ENCODE measurements around the gene SLC40A1. TPM values are rescaled to one million over a fixed set of nuclear protein-coding genes. Genes with fewer than 3 reads are reported as not detected.
A peak's percentile ranks its signal among the peaks of the same experiment; 100 is the strongest.

SLC40A1 gene
- total and polyA plus RNA-seq, 10 of the 15 experiments (the other 5 are each of a cell fraction or from before 2014, with no cell fraction given), result 0.01 to 0.38 (median 0.08) TPM; not detected in 7

DNA sequence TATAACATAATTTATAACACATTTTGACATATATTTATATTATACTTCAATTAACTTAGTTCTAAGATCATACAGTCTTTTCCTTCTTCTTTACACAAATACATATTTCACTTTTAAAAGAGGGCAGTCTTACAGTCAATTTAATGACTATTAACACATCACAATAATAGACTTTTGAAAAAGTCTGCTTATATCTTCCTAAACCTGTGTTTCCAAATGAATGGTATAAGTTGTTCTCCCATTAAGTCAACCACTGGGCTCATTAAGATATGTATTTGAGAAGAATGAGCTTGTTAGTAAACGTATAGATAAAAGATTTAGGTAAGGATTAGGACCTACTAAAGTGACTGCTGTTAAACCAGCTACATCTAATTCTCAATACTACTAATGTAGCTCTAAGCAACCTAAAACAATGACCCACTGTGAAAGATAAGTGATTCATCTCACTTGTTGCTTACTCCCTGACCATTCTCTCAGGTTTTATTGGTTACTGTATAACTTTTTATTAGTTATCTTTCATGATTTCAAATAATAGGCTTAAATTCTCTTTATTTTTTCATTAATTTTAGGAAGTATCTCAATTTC lies 27.0 kb downstream of the SLC40A1 start:
- no peaks in the 10 kb centered on the region for H3K9me3 ChIP-seq (replicated peaks; ENCODE audit: control insufficient read depth, insufficient read depth, low read length)
- ChIA-PET RAD21 (ENCODE audit: unreplicated experiment) (no interaction called here), SMC1A (ENCODE audit: uncharacterized antibody, unreplicated experiment) (no interaction called here), CTCF (interaction anchor here (0.7 kb wide), 1 partner anchor 75 kb away, joined by 3 read pairs; no protein-coding TSS in a partner anchor), POLR2A (no interaction called here)
- H3K27me3 ChIP-seq (replicated peaks in 1 of 2; ENCODE audit: control insufficient read depth in 2 of 2, insufficient read depth in 2 of 2, low read length in 1 of 2), result no peaks in the 10 kb centered on the region
- H4K20me1 ChIP-seq (ENCODE audit: control insufficient read depth, insufficient read depth), result no peaks in the 10 kb centered on the region
- H3K4me3 ChIP-seq, result no peak overlapping the region
- H3K4me1 ChIP-seq (ENCODE audit: control insufficient read depth, insufficient read depth, low read length), result no peaks in the 10 kb centered on the region
- H3K27ac ChIP-seq (ENCODE audit: control insufficient read depth, insufficient read depth), result no peak overlapping the region
- DNase-seq (ENCODE audit: low read depth, low spot score) (no peak), FAIRE-seq (no peak), ATAC-seq (0 out of 3 replicates have a peak, but pooled peaks have one; percentile 19)
- no peaks in the 10 kb centered on the region for H3K36me3 ChIP-seq (ENCODE audit: control insufficient read depth in 2 of 2, insufficient read depth in 2 of 2, low read length in 1 of 2)
- BruUV-seq (replicated peaks), result no TSS peak
- intact Hi-C loops (cut with micrococcal nuclease; ENCODE audit: unreplicated experiment), result no loop called here
- 0% methylated on average over 1 of the region's 1 CpG for WGBS (ENCODE audit: insufficient coverage, insufficient replicate concordance, low lambda C conversion rate, missing lambda C conversion rate)
- in situ Hi-C loops (cut with MboI), result no loop called here
- no peaks in the 10 kb centered on the region for H3K79me2 ChIP-seq (ENCODE audit: control insufficient read depth, insufficient read depth, low read length)
- no peak overlapping the region for H3K4me2 ChIP-seq (ENCODE audit: control insufficient read depth, insufficient read depth)
- no peak overlapping the region for H2AFZ ChIP-seq (ENCODE audit: control insufficient read depth, low read depth, low read length)
- H3K9ac ChIP-seq (ENCODE audit: control insufficient read depth, insufficient read depth, low read length), result no peak overlapping the region
- TF ChIP-seq, protein P1, sequence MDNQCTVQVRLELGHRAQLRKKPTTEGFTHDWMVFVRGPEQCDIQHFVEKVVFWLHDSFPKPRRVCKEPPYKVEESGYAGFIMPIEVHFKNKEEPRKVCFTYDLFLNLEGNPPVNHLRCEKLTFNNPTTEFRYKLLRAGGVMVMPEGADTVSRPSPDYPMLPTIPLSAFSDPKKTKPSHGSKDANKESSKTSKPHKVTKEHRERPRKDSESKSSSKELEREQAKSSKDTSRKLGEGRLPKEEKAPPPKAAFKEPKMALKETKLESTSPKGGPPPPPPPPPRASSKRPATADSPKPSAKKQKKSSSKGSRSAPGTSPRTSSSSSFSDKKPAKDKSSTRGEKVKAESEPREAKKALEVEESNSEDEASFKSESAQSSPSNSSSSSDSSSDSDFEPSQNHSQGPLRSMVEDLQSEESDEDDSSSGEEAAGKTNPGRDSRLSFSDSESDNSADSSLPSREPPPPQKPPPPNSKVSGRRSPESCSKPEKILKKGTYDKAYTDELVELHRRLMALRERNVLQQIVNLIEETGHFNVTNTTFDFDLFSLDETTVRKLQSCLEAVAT (IDR thresholded peaks at IDR 0.05), result no peak
- TF ChIP-seq CBX5 (IDR thresholded peaks at IDR 0.05; ENCODE audit: low read depth) (no peak), NRF1 (conservative IDR thresholded peaks at IDR 0.05; ENCODE audit: low read depth, low read length) (no peak), CREM (IDR thresholded peaks at IDR 0.05; ENCODE audit: low read depth) (no peak), LARP7 (IDR thresholded peaks at IDR 0.05) (no peak), SUPT20H (IDR thresholded peaks at IDR 0.05; ENCODE audit: borderline replicate concordance, control insufficient read depth, low read depth, low read length) (no peak), TCF12 (IDR thresholded peaks at IDR 0.05; ENCODE audit: low read depth, low read length) (no peak), ATF7 (IDR thresholded peaks at IDR 0.05; ENCODE audit: low read depth) (no peak)
- TF ChIP-seq, protein P2, sequence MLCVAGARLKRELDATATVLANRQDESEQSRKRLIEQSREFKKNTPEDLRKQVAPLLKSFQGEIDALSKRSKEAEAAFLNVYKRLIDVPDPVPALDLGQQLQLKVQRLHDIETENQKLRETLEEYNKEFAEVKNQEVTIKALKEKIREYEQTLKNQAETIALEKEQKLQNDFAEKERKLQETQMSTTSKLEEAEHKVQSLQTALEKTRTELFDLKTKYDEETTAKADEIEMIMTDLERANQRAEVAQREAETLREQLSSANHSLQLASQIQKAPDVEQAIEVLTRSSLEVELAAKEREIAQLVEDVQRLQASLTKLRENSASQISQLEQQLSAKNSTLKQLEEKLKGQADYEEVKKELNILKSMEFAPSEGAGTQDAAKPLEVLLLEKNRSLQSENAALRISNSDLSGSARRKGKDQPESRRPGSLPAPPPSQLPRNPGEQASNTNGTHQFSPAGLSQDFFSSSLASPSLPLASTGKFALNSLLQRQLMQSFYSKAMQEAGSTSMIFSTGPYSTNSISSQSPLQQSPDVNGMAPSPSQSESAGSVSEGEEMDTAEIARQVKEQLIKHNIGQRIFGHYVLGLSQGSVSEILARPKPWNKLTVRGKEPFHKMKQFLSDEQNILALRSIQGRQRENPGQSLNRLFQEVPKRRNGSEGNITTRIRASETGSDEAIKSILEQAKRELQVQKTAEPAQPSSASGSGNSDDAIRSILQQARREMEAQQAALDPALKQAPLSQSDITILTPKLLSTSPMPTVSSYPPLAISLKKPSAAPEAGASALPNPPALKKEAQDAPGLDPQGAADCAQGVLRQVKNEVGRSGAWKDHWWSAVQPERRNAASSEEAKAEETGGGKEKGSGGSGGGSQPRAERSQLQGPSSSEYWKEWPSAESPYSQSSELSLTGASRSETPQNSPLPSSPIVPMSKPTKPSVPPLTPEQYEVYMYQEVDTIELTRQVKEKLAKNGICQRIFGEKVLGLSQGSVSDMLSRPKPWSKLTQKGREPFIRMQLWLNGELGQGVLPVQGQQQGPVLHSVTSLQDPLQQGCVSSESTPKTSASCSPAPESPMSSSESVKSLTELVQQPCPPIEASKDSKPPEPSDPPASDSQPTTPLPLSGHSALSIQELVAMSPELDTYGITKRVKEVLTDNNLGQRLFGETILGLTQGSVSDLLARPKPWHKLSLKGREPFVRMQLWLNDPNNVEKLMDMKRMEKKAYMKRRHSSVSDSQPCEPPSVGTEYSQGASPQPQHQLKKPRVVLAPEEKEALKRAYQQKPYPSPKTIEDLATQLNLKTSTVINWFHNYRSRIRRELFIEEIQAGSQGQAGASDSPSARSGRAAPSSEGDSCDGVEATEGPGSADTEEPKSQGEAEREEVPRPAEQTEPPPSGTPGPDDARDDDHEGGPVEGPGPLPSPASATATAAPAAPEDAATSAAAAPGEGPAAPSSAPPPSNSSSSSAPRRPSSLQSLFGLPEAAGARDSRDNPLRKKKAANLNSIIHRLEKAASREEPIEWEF (IDR thresholded peaks at IDR 0.05; ENCODE audit: insufficient replicate concordance, low read depth, low read length), result no peak
- TF ChIP-seq, protein P3, sequence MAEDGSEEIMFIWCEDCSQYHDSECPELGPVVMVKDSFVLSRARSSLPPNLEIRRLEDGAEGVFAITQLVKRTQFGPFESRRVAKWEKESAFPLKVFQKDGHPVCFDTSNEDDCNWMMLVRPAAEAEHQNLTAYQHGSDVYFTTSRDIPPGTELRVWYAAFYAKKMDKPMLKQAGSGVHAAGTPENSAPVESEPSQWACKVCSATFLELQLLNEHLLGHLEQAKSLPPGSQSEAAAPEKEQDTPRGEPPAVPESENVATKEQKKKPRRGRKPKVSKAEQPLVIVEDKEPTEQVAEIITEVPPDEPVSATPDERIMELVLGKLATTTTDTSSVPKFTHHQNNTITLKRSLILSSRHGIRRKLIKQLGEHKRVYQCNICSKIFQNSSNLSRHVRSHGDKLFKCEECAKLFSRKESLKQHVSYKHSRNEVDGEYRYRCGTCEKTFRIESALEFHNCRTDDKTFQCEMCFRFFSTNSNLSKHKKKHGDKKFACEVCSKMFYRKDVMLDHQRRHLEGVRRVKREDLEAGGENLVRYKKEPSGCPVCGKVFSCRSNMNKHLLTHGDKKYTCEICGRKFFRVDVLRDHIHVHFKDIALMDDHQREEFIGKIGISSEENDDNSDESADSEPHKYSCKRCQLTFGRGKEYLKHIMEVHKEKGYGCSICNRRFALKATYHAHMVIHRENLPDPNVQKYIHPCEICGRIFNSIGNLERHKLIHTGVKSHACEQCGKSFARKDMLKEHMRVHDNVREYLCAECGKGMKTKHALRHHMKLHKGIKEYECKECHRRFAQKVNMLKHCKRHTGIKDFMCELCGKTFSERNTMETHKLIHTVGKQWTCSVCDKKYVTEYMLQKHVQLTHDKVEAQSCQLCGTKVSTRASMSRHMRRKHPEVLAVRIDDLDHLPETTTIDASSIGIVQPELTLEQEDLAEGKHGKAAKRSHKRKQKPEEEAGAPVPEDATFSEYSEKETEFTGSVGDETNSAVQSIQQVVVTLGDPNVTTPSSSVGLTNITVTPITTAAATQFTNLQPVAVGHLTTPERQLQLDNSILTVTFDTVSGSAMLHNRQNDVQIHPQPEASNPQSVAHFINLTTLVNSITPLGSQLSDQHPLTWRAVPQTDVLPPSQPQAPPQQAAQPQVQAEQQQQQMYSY (CRISPR knock-in tag; IDR thresholded peaks at IDR 0.05), result no peak

All from GM12878 (cell line).